Endothelial cell of umbilical vein (primary cell): ENCODE results near the gene FATE1. TPM values are rescaled to one million over a fixed set of nuclear protein-coding genes. Genes with fewer than 3 reads are reported as not detected.

ENCODE experiments used
- BruUV-seq: library from RNA; stranded (reverse); fragments of 400-500 nt; replicated peaks from 2 replicates; lab custom pipeline; 2021; lab: Mats Ljungman, UMichigan
- CTCF ChIA-PET: fragments of 300-600, 350-600 bp; sonication (Branson Sonifier 250); formaldehyde crosslinking; loops from one replicate; lab custom pipeline; 2021; ENCODE audit warnings: antibody characterized with exemption, inconsistent platforms; lab: Charles Lee
- POLR2A ChIA-PET: fragments of 300-600, 350-600 bp; sonication (Branson Sonifier 250); formaldehyde crosslinking; loops from one replicate; lab custom pipeline; 2021; ENCODE audit warnings: antibody characterized with exemption, inconsistent platforms; lab: Charles Lee
- DNase-seq: peaks from one replicate; pipeline ENCODE4 v3.0.0-alpha.2; 2011; ENCODE audit warnings: low read depth, low spot score
- FAIRE-seq: peaks from 2 replicates; lab custom pipeline; 2011; peaks lifted over from hg19 to GRCh38; lab: Jason Lieb, UNC
- H2AFZ ChIP-seq: 2 replicates; pipeline ENCODE4 v1.6.0; 2012; ENCODE audit warnings: low read depth, low read length, control low read depth, inconsistent platforms
- H3K27ac ChIP-seq: 2 replicates; pipeline ENCODE4 v1.5.1; 2011; ENCODE audit warnings: low read depth, mild to moderate bottlenecking, control low read depth, low read length, moderate library complexity; ENCODE audit not compliant: insufficient read depth
- H3K27me3 ChIP-seq, 2 experiments: 2 replicates each; pipeline versions ENCODE4 v1.6.0 to v1.6.1; 2011; ENCODE audit warnings: low read length in 2 of 2, mixed read lengths in 1 of 2; ENCODE audit not compliant: control insufficient read depth in 2 of 2, insufficient read depth in 2 of 2
- H3K36me3 ChIP-seq, 2 experiments: 2 replicates in 1 of 2; 3 replicates in 1 of 2; pipeline ENCODE4 v1.5.1; 2011; ENCODE audit warnings: low read length in 2 of 2, mild to moderate bottlenecking in 1 of 2, moderate library complexity in 1 of 2; ENCODE audit not compliant: control insufficient read depth in 2 of 2, insufficient read depth in 2 of 2; ENCODE audit errors: extremely low read depth in 1 of 2
- H3K4me1 ChIP-seq: 3 replicates; pipeline ENCODE4 v1.5.1; 2011; ENCODE audit warnings: mild to moderate bottlenecking, low read length; ENCODE audit not compliant: control insufficient read depth, insufficient read depth; ENCODE audit errors: extremely low read depth
- H3K4me2 ChIP-seq: 2 replicates; pipeline ENCODE4 v1.6.1; 2011; ENCODE audit warnings: low read length, control low read depth, mixed read lengths; ENCODE audit not compliant: insufficient read depth
- H3K4me3 ChIP-seq, 3 experiments: fragments of 200-600 bp in 1 of 3; sonication (generic), shearing (Covaris generic) in 1 of 3; replicated peaks in 1 of 3; 2 replicates each; pipeline ENCODE4 v1.5.1; 2011 to 2016; ENCODE audit warnings: control low read depth in 3 of 3, low read length in 3 of 3, mild to moderate bottlenecking in 2 of 3, inconsistent platforms in 1 of 3, low read depth in 1 of 3, moderate library complexity in 1 of 3; ENCODE audit not compliant: insufficient read depth in 1 of 3
- H3K79me2 ChIP-seq: 2 replicates; pipeline ENCODE4 v1.6.0; 2012; ENCODE audit warnings: low read length, inconsistent platforms; ENCODE audit not compliant: control insufficient read depth, insufficient read depth
- H3K9ac ChIP-seq: replicated peaks from 2 replicates; pipeline ENCODE3; 2011; ENCODE audit warnings: low read length, control low read depth; ENCODE audit not compliant: insufficient read depth; ENCODE audit errors: extremely low read depth
- H3K9me1 ChIP-seq: replicated peaks from 3 replicates; pipeline ENCODE4 v1.6.0; 2011; ENCODE audit warnings: mild to moderate bottlenecking, low read length; ENCODE audit not compliant: control insufficient read depth, insufficient read depth; ENCODE audit errors: extremely low read depth
- H3K9me3 ChIP-seq: replicated peaks from 2 replicates; pipeline ENCODE4 v1.5.1; 2012; ENCODE audit warnings: low read length, inconsistent platforms; ENCODE audit not compliant: control insufficient read depth, insufficient read depth
- H4K20me1 ChIP-seq: replicated peaks from 2 replicates; pipeline ENCODE3; 2011; ENCODE audit warnings: mild to moderate bottlenecking, low read length; ENCODE audit not compliant: control insufficient read depth, insufficient read depth; ENCODE audit errors: extremely low read depth
- EZH2 ChIP-seq: IDR thresholded peaks from 2 replicates; pipeline ENCODE4 v1.6.1; 2012; ENCODE audit warnings: borderline replicate concordance, low read depth, mild to moderate bottlenecking, moderate library complexity, low read length, inconsistent platforms; ENCODE audit not compliant: severe bottlenecking
- FOS ChIP-seq: IDR thresholded peaks from 2 replicates; pipeline ENCODE4 v1.6.1; 2011; ENCODE audit warnings: mild to moderate bottlenecking, low read length, moderate library complexity, borderline replicate concordance; ENCODE audit not compliant: insufficient read depth
- GATA2 ChIP-seq: IDR thresholded peaks from 2 replicates; pipeline ENCODE4 v1.7.0; 2011; ENCODE audit warnings: low read depth, mild to moderate bottlenecking, moderate library complexity, mixed read lengths, low read length; ENCODE audit not compliant: insufficient read length, insufficient read depth
- JUN ChIP-seq: IDR thresholded peaks from 2 replicates; pipeline ENCODE4 v1.6.1; 2011; ENCODE audit warnings: borderline replicate concordance, low read depth; ENCODE audit not compliant: insufficient read length, insufficient read depth
- MYC ChIP-seq: IDR thresholded peaks from one replicate; pipeline ENCODE4 v1.6.1; 2011; ENCODE audit warnings: mild to moderate bottlenecking, low read depth, low read length
- POLR2A ChIP-seq: IDR thresholded peaks from 2 replicates; pipeline ENCODE4 v1.6.1; 2012; ENCODE audit warnings: low read depth, mild to moderate bottlenecking, control low read depth, low read length
- POLR2AphosphoS5 ChIP-seq: IDR thresholded peaks from 2 replicates; pipeline ENCODE4 v1.6.1; 2012; ENCODE audit warnings: low read depth, mild to moderate bottlenecking, control low read depth, low read length, moderate library complexity; ENCODE audit not compliant: insufficient read depth
- dilution Hi-C: fragments of 300-500 bp; cut with MboI; formaldehyde crosslinking; loops from one replicate; pipeline ENCODE4 v1.15.0; 2019; ENCODE audit warnings: low sequenced_read_pairs; ENCODE audit not compliant: extremely low pct_ligation_motif_present
- intact Hi-C: fragments of 100-400 bp; cut with micrococcal nuclease; formaldehyde crosslinking; loops from one replicate; pipeline ENCODE4 v1.10.0; 2022
- polyA plus RNA-seq, 4 experiments: library from polyadenylated mRNA; depleted of rRNA in 3 of 4; stranded (reverse) in 3 of 4; unstranded in 1 of 4; fragments of >200 nt; gene quantifications; 2 replicates each; pipeline versions ENCODE4 v1.2.1 to v1.2.3, GENCODE V29; 2011 to 2012; ENCODE audit warnings: missing spikeins in 1 of 4
- total RNA-seq: library from RNA; stranded (reverse); gene quantifications from 2 replicates; pipeline ENCODE4 v1.2.3, GENCODE V29; 2021
- TF ChIP-seq, protein P1 (sequence below), 2 donors: IDR thresholded peaks; 1 replicate in 1 of 2; 2 replicates in 1 of 2; pipeline ENCODE4 v1.5.1; 2011; ENCODE audit warnings: low read length in 2 of 2, mild to moderate bottlenecking in 2 of 2, moderate library complexity in 2 of 2, control low read depth in 1 of 2, inconsistent platforms in 1 of 2, low read depth in 1 of 2; ENCODE audit not compliant: insufficient read depth in 1 of 2; ENCODE audit errors: extremely low read depth in 1 of 2
- TF ChIP-seq, protein P2 (sequence below): IDR thresholded peaks from 2 replicates; pipeline ENCODE4 v1.6.1; 2011; ENCODE audit not compliant: insufficient read depth, insufficient read length

FATE1 gene
- total and polyA plus RNA-seq, 2 donors (not counting 3 experiments of a cell fraction or from before 2014, with no cell fraction given), result not detected

DNA sequence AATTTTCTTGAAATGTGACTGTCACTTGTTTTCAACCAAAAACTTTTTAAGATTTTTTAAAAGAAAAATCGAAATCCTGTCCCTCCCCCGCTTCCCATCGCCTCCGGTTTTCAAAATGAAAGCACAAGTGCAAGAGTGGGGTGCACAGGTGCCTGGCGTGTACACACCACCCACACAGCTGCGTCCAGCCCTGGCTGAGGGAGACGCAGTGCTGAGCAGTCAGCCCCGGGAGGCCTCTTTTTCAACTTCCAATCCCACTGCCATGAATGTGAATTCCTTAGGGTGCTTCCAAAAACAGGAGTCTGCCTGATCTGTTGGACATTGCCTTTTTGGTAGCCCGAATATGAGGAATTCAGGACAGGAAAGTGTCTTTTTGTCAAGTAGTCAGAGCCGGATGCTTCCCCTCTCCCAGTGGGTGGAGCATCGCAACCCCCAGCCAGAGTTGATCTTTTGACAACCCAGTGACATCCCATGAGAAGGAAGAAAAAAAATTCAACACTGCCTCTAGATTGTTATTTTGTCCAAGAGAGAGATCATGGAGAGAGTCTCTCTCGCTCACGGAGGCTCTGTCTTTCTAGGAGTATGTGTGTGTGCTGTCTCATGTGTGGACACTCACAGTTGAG is 11.7 kb upstream of the FATE1 start:
- intact Hi-C loops (no loop called here), dilution Hi-C loops (no loop called here)
- no peak overlapping the region for H3K4me3 ChIP-seq
- no TSS peak for BruUV-seq
- no peaks in the 10 kb centered on the region for H3K27me3 ChIP-seq
- H4K20me1 ChIP-seq, result no peaks in the 10 kb centered on the region
- H2AFZ ChIP-seq, result no peak overlapping the region
- no peaks in the 10 kb centered on the region for H3K9me1 ChIP-seq
- no peaks in the 10 kb centered on the region for H3K9me3 ChIP-seq
- CTCF ChIA-PET, result no interaction called here
- H3K4me2 ChIP-seq, result no peak overlapping the region
- no peak overlapping the region for H3K9ac ChIP-seq
- H3K27ac ChIP-seq, result no peak overlapping the region
- FAIRE-seq (no peak), DNase-seq (no peak)
- POLR2A ChIA-PET, result no interaction called here
- no peaks in the 10 kb centered on the region for H3K4me1 ChIP-seq
- TF ChIP-seq FOS, result no peak
- TF ChIP-seq, protein P1, sequence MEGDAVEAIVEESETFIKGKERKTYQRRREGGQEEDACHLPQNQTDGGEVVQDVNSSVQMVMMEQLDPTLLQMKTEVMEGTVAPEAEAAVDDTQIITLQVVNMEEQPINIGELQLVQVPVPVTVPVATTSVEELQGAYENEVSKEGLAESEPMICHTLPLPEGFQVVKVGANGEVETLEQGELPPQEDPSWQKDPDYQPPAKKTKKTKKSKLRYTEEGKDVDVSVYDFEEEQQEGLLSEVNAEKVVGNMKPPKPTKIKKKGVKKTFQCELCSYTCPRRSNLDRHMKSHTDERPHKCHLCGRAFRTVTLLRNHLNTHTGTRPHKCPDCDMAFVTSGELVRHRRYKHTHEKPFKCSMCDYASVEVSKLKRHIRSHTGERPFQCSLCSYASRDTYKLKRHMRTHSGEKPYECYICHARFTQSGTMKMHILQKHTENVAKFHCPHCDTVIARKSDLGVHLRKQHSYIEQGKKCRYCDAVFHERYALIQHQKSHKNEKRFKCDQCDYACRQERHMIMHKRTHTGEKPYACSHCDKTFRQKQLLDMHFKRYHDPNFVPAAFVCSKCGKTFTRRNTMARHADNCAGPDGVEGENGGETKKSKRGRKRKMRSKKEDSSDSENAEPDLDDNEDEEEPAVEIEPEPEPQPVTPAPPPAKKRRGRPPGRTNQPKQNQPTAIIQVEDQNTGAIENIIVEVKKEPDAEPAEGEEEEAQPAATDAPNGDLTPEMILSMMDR (IDR thresholded peaks at IDR 0.05; ENCODE audit: extremely low read depth in 1 of 2, insufficient read depth in 1 of 2, low read depth in 1 of 2, low read length in 2 of 2), result no peak
- no peak for TF ChIP-seq POLR2AphosphoS5
- no peak for TF ChIP-seq MYC
- no peak for TF ChIP-seq JUN
- TF ChIP-seq, protein P2, sequence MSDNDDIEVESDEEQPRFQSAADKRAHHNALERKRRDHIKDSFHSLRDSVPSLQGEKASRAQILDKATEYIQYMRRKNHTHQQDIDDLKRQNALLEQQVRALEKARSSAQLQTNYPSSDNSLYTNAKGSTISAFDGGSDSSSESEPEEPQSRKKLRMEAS, result no peak
- TF ChIP-seq GATA2, result no peak
- TF ChIP-seq POLR2A, result no peak
- no peak for TF ChIP-seq EZH2
- H3K79me2 ChIP-seq, result no peaks in the 10 kb centered on the region
- H3K36me3 ChIP-seq, result no peaks in the 10 kb centered on the region
